Prostate gland (tissue), 2 donors: ENCODE data around the gene DPYD. TPM values are rescaled to one million over a fixed set of nuclear protein-coding genes. Genes with fewer than 3 reads are reported as not detected.
A peak's percentile ranks its signal among the peaks of the same experiment; 100 is the strongest.

Source experiments
- DNase-seq: peaks from one replicate; pipeline ENCODE4 v3.0.0-alpha.2; 2019; ENCODE audit warnings: low spot score
- H3K27ac ChIP-seq, 2 donors: fragments of 200-600 bp; sonication (generic); 2 replicates each; pipeline ENCODE4 v1.5.1; 2017 to 2019
- H3K27me3 ChIP-seq: fragments of 200-600 bp; sonication (generic); replicated peaks from 2 replicates; pipeline ENCODE4 v1.5.1; 2019; ENCODE audit not compliant: insufficient read depth
- H3K36me3 ChIP-seq, 2 donors: fragments of 200-600 bp; sonication (generic); 1 replicate in 1 of 2; 2 replicates in 1 of 2; pipeline versions ENCODE4 v1.5.1 to v1.8.1; 2017 to 2019
- H3K4me1 ChIP-seq: fragments of 200-600 bp; sonication (generic); replicated peaks from 2 replicates; pipeline ENCODE4 v1.5.1; 2019
- H3K4me3 ChIP-seq, 2 donors: fragments of 200-600 bp; sonication (generic); 2 replicates each; pipeline ENCODE4 v1.5.1; 2017 to 2019
- H3K9me3 ChIP-seq: fragments of 200-600 bp; sonication (generic); 2 replicates; pipeline ENCODE4 v1.5.1; 2017
- POLR2A ChIP-seq: fragments of 450-650 bp; IDR thresholded peaks from one replicate; pipeline ENCODE4 v1.6.1; 2016; ENCODE audit warnings: antibody characterized with exemption, mild to moderate bottlenecking
- POLR2AphosphoS5 ChIP-seq: sonication (generic); formaldehyde crosslinking; IDR thresholded peaks from one replicate; pipeline ENCODE4 v1.6.1; 2017; ENCODE audit warnings: antibody characterized with exemption
- WGBS: methylation state at CpG from one replicate; pipeline ENCODE4 v1.1.5; 2018; 5-methylcytosine and 5-hydroxymethylcytosine counted together
- intact Hi-C: fragments of 100-400 bp; cut with DNase I; formaldehyde crosslinking; loops from one replicate; pipeline ENCODE4 v1.14.2; 2022
- total RNA-seq, 2 donors: library from RNA; depleted of rRNA; stranded (reverse); fragments of >200 nt; gene quantifications; one replicate each; pipeline ENCODE4 v1.1.0, GENCODE V29; 2016
- TF ChIP-seq, protein P1 (sequence below), 4 experiments: fragments of 200-600 bp in 2 of 4; fragments of 450-650 bp in 2 of 4; sonication (generic) in 2 of 4; IDR thresholded peaks; 1 replicate in 3 of 4; 2 replicates in 1 of 4; pipeline ENCODE4 v1.5.1; 2016 to 2019; ENCODE audit warnings: antibody characterized with exemption in 4 of 4, mild to moderate bottlenecking in 2 of 4, moderate library complexity in 2 of 4

Gene DPYD
- total RNA-seq, 2 donors from 2014 or later, result 18.2 to 19.7 TPM

- no peaks in the 10 kb centered on the region for H3K27me3 ChIP-seq
- no peak overlapping the region for H3K27ac ChIP-seq
- 34% methylated on average over 4 of the region's 4 CpGs for whole genome bisulfite sequencing
- no peaks in the 10 kb centered on the region for H3K4me1 ChIP-seq
- no peak for DNase-seq
- no peaks in the 10 kb centered on the region for H3K36me3 ChIP-seq
- TF ChIP-seq, protein P1, sequence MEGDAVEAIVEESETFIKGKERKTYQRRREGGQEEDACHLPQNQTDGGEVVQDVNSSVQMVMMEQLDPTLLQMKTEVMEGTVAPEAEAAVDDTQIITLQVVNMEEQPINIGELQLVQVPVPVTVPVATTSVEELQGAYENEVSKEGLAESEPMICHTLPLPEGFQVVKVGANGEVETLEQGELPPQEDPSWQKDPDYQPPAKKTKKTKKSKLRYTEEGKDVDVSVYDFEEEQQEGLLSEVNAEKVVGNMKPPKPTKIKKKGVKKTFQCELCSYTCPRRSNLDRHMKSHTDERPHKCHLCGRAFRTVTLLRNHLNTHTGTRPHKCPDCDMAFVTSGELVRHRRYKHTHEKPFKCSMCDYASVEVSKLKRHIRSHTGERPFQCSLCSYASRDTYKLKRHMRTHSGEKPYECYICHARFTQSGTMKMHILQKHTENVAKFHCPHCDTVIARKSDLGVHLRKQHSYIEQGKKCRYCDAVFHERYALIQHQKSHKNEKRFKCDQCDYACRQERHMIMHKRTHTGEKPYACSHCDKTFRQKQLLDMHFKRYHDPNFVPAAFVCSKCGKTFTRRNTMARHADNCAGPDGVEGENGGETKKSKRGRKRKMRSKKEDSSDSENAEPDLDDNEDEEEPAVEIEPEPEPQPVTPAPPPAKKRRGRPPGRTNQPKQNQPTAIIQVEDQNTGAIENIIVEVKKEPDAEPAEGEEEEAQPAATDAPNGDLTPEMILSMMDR (IDR thresholded peaks at IDR 0.05), result no peak
- no peak for TF ChIP-seq POLR2A
- no peak for TF ChIP-seq POLR2AphosphoS5
- H3K4me3 ChIP-seq, result no peak overlapping the region
- no peaks in the 10 kb centered on the region for H3K9me3 ChIP-seq
- intact Hi-C loops, result no loop called here
Observed at GRCh38 chr1:97632075-97632474, 288.8 kb downstream of the DPYD start.

DNA sequence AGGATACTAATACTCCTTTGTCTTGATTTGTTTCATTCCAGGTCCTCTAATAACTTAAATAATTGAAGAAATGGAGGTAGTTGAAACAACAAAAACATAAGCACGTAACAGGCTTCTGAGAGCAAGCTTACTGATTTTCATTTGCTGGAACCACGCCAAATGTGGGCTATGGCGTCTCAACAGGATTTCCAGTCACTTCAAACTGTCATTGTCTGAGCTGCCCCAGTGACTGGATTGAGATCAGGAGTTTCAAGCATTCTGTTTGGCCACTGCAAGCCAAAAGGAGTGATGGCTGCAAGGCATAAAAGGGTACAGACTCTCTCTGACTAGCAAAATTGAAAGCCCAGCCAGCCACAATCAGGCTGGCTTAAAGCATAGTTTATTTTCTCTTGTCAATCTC, 289.9 kb downstream of the DPYD start:
- 44% methylated on average over 3 of the region's 3 CpGs for WGBS
- TF ChIP-seq, protein P1 (IDR thresholded peaks at IDR 0.05), result no peak
- TF ChIP-seq POLR2AphosphoS5 (no peak), POLR2A (no peak)
- intact Hi-C loops, result no loop called here
- no peaks in the 10 kb centered on the region for H3K36me3 ChIP-seq
- no peak overlapping the region for H3K4me3 ChIP-seq
- H3K4me1 ChIP-seq, result no peaks in the 10 kb centered on the region
- H3K27me3 ChIP-seq, result no peaks in the 10 kb centered on the region
- DNase-seq, result no peak
- H3K27ac ChIP-seq, result no peak overlapping the region
- H3K9me3 ChIP-seq, result no peaks in the 10 kb centered on the region

GRCh38 chr1:97630281-97630680, 290.6 kb downstream of the DPYD start:
- no peaks in the 10 kb centered on the region for H3K9me3 ChIP-seq
- no peaks in the 10 kb centered on the region for H3K36me3 ChIP-seq
- TF ChIP-seq, protein P1 (IDR thresholded peaks at IDR 0.05), result no peak
- no peak for TF ChIP-seq POLR2A
- no peak for TF ChIP-seq POLR2AphosphoS5
- no peak overlapping the region for H3K4me3 ChIP-seq
- H3K27me3 ChIP-seq, result no peaks in the 10 kb centered on the region
- DNase-seq, result no peak
- intact Hi-C loops, result no loop called here
- no peak overlapping the region for H3K27ac ChIP-seq
- no peaks in the 10 kb centered on the region for H3K4me1 ChIP-seq
- WGBS, result 56% methylated on average over 1 of the region's 1 CpG

- intact Hi-C loops, result no loop called here
- peak overlapping the region in 1 of 2 donors; percentile 9 for H3K27ac ChIP-seq
- H3K36me3 ChIP-seq, result no peaks in the 10 kb centered on the region
- peak; percentile 20 for TF ChIP-seq POLR2AphosphoS5
- TF ChIP-seq, protein P1 (IDR thresholded peaks at IDR 0.05), result no peak
- no peaks in the 10 kb centered on the region for H3K27me3 ChIP-seq
- no peak overlapping the region for H3K4me3 ChIP-seq
- no peaks in the 10 kb centered on the region for H3K9me3 ChIP-seq
- H3K4me1 ChIP-seq, result no peaks in the 10 kb centered on the region
- no peak for DNase-seq
Observed at GRCh38 chr1:97623220-97623619, 297.6 kb downstream of the DPYD start.

- no peaks in the 10 kb centered on the region for H3K27me3 ChIP-seq
- no peaks in the 10 kb centered on the region for H3K36me3 ChIP-seq
- H3K27ac ChIP-seq, result no peak overlapping the region
- TF ChIP-seq POLR2AphosphoS5 (no peak), POLR2A (no peak)
- TF ChIP-seq, protein P1 (IDR thresholded peaks at IDR 0.05), result no peak
- no peaks in the 10 kb centered on the region for H3K9me3 ChIP-seq
- DNase-seq, result no peak
- WGBS, result 78% methylated on average over 1 of the region's 1 CpG
- H3K4me3 ChIP-seq, result no peak overlapping the region
- intact Hi-C loops, result no loop called here
- H3K4me1 ChIP-seq, result no peaks in the 10 kb centered on the region
Observed at GRCh38 chr1:97621955-97622354, 298.9 kb downstream of the DPYD start.
